HG02642 (cell line): ENCODE results near the gene USP10.

ENCODE experiments used
- ATAC-seq: cut with Tn5 transposase; IDR thresholded peaks from one replicate; pipeline ENCODE4 v1.9.1; 2021; ENCODE audit warnings: mild to moderate bottlenecking; ENCODE audit not compliant: unreplicated experiment, poor library complexity

Gene USP10

GRCh38 chr16:84694980-84695379 is 4.8 kb upstream of the USP10 start:
- no peak for ATAC-seq

GRCh38 chr16:84699147-84699711 is 571 bp upstream of the USP10 start:
- ATAC-seq, result no peak

- peak; percentile 22 for ATAC-seq
Observed at GRCh38 chr16:84700446-84701300, 873 bp downstream of the USP10 start.

- no peak for ATAC-seq
Observed at GRCh38 chr16:84703681-84704080, 3.9 kb downstream of the USP10 start.

GRCh38 chr16:84704253-84704652 is 4.5 kb downstream of the USP10 start:
- ATAC-seq, result no peak

GRCh38 chr16:84706856-84707255 is 7.1 kb downstream of the USP10 start:
- no peak for ATAC-seq

GRCh38 chr16:84709609-84710008 is 9.8 kb downstream of the USP10 start:
- ATAC-seq, result no peak

GRCh38 chr16:84710686-84711085 is 10.9 kb downstream of the USP10 start:
- ATAC-seq, result no peak

GRCh38 chr16:84712138-84712671 is 12.4 kb downstream of the USP10 start:
- no peak for ATAC-seq

GRCh38 chr16:84712801-84713775 is 13.3 kb downstream of the USP10 start:
- ATAC-seq, result no peak

- ATAC-seq, result no peak
Observed at GRCh38 chr16:84714028-84714427, 14.2 kb downstream of the USP10 start.

GRCh38 chr16:84715424-84715823 is 15.6 kb downstream of the USP10 start:
- ATAC-seq, result no peak

- no peak for ATAC-seq
Observed at GRCh38 chr16:84715854-84716253, 16.1 kb downstream of the USP10 start.

- no peak for ATAC-seq
Observed at GRCh38 chr16:84716740-84717139, 16.9 kb downstream of the USP10 start.

- no peak for ATAC-seq
Observed at GRCh38 chr16:84717484-84717883, 17.7 kb downstream of the USP10 start.

- no peak for ATAC-seq
Observed at GRCh38 chr16:84720177-84720579, 20.4 kb downstream of the USP10 start.

GRCh38 chr16:84722068-84722467 is 22.3 kb downstream of the USP10 start:
- ATAC-seq, result no peak

- ATAC-seq, result no peak
Observed at GRCh38 chr16:84723906-84724305, 24.1 kb downstream of the USP10 start.

- no peak for ATAC-seq
Observed at GRCh38 chr16:84724606-84725309, 25.0 kb downstream of the USP10 start.
